H1 (cell line): ENCODE measurements around the gene PDGFD. TPM values are rescaled to one million over a fixed set of nuclear protein-coding genes. Genes with fewer than 3 reads are reported as not detected.

Experiments used
- CTCF ChIA-PET: fragments of 300-600 bp; sonication (Branson Sonifier 250); formaldehyde crosslinking; loops from one replicate; lab custom pipeline; 2021; ENCODE audit not compliant: partially characterized antibody; lab: Charles Lee
- POLR2A ChIA-PET: fragments of 300-600 bp; sonication (Branson Sonifier 250); formaldehyde crosslinking; loops from one replicate; lab custom pipeline; 2021; ENCODE audit warnings: inconsistent platforms; ENCODE audit not compliant: partially characterized antibody; lab: Charles Lee
- DNase-seq, 2 experiments: peaks; one replicate each; pipeline versions ENCODE4 v3.0.0 to v3.0.0-alpha.2; 2010 to 2022; ENCODE audit warnings: low spot score in 2 of 2, low read depth in 1 of 2, mixed read lengths in 1 of 2
- FAIRE-seq: peaks from 2 replicates; lab custom pipeline; 2011; peaks lifted over from hg19 to GRCh38; lab: Jason Lieb, UNC
- H2AFZ ChIP-seq: 2 replicates; pipeline ENCODE4 v1.8.1; 2012; ENCODE audit warnings: low read length, inconsistent platforms
- H2AK5ac ChIP-seq: 2 replicates; pipeline ENCODE4 v1.6.1; 2013; ENCODE audit warnings: low read depth, low read length
- H2BK120ac ChIP-seq: replicated peaks from 2 replicates; pipeline ENCODE3; 2013; ENCODE audit warnings: low read depth, low read length, inconsistent platforms
- H2BK12ac ChIP-seq: 2 replicates; pipeline ENCODE4 v1.6.1; 2013; ENCODE audit warnings: low read depth, low read length
- H2BK15ac ChIP-seq: 2 replicates; pipeline ENCODE4 v1.6.1; 2013; ENCODE audit warnings: low read length
- H2BK20ac ChIP-seq: 2 replicates; pipeline ENCODE4 v1.6.1; 2013; ENCODE audit warnings: low read length
- H2BK5ac ChIP-seq: 2 replicates; pipeline ENCODE4 v1.6.1; 2013; ENCODE audit warnings: low read depth, low read length
- H3K14ac ChIP-seq: 2 replicates; pipeline ENCODE4 v1.6.1; 2013; ENCODE audit warnings: inconsistent platforms; ENCODE audit not compliant: insufficient read length
- H3K18ac ChIP-seq: 2 replicates; pipeline ENCODE4 v1.6.1; 2013; ENCODE audit warnings: low read length; ENCODE audit errors: extremely low read depth
- H3K23ac ChIP-seq: 2 replicates; pipeline ENCODE4 v1.6.1; 2013; ENCODE audit warnings: inconsistent platforms; ENCODE audit not compliant: insufficient read length
- H3K23me2 ChIP-seq: 2 replicates; pipeline ENCODE4 v1.6.1; 2013; ENCODE audit warnings: low read depth, low read length
- H3K27ac ChIP-seq: 2 replicates; pipeline ENCODE4 v1.6.1; 2011; ENCODE audit warnings: low read depth, low read length, inconsistent platforms
- H3K27me3 ChIP-seq, 4 experiments: replicated peaks in 1 of 4; 1 replicate in 1 of 4; 2 replicates in 3 of 4; pipeline versions ENCODE4 v1.6.1 to v1.8.1; 2011 to 2013; ENCODE audit warnings: low read length in 3 of 4, mild to moderate bottlenecking in 3 of 4, inconsistent platforms in 2 of 4, mixed read lengths in 2 of 4, moderate library complexity in 1 of 4; ENCODE audit not compliant: control insufficient read depth in 3 of 4, insufficient read depth in 3 of 4; ENCODE audit errors: extremely low read depth in 1 of 4
- H3K36me3 ChIP-seq, 4 experiments: 2 replicates each; pipeline versions ENCODE4 v1.6.1 to v1.8.1; 2011 to 2013; ENCODE audit warnings: mild to moderate bottlenecking in 4 of 4, low read length in 3 of 4, moderate library complexity in 2 of 4, control low read depth in 1 of 4, inconsistent platforms in 1 of 4; ENCODE audit not compliant: insufficient read depth in 4 of 4, control insufficient read depth in 2 of 4
- H3K4ac ChIP-seq: replicated peaks from 2 replicates; pipeline ENCODE3; 2013; ENCODE audit warnings: low read length, low read depth, mixed read lengths, inconsistent platforms; ENCODE audit not compliant: insufficient read length
- H3K4me1 ChIP-seq, 4 experiments: replicated peaks in 1 of 4; 1 replicate in 1 of 4; 2 replicates in 3 of 4; pipeline versions ENCODE4 v1.6.1 to v1.8.1; 2011 to 2013; ENCODE audit warnings: low read length in 3 of 4, inconsistent platforms in 2 of 4, mixed read lengths in 1 of 4; ENCODE audit not compliant: insufficient read depth in 4 of 4, control insufficient read depth in 3 of 4
- H3K4me2 ChIP-seq, 2 experiments: 2 replicates each; pipeline versions ENCODE4 v1.6.1 to v1.8.1; 2011 to 2013; ENCODE audit warnings: low read depth in 2 of 2, low read length in 2 of 2, control low read depth in 1 of 2, inconsistent platforms in 1 of 2, mild to moderate bottlenecking in 1 of 2; ENCODE audit not compliant: insufficient read depth in 1 of 2
- H3K4me3 ChIP-seq, 4 experiments: fragments of 200-600, 300-600 bp in 1 of 4; sonication (generic), shearing (Covaris generic), sonication (Bioruptor Twin) in 1 of 4; 2 replicates each; pipeline versions ENCODE4 v1.5.1 to v1.8.1; 2011 to 2016; ENCODE audit warnings: low read length in 4 of 4, low read depth in 3 of 4, control low read depth in 2 of 4, inconsistent platforms in 2 of 4, mild to moderate bottlenecking in 2 of 4, mixed read lengths in 1 of 4, moderate library complexity in 1 of 4; ENCODE audit not compliant: insufficient read depth in 2 of 4; ENCODE audit errors: extremely low read depth in 1 of 4
- H3K56ac ChIP-seq: replicated peaks from 2 replicates; pipeline ENCODE3; 2013; ENCODE audit warnings: low read depth, mild to moderate bottlenecking, mixed read lengths, low read length, inconsistent platforms; ENCODE audit not compliant: insufficient read length
- H3K79me1 ChIP-seq: 2 replicates; pipeline ENCODE4 v1.6.1; 2013; ENCODE audit warnings: low read depth, low read length, control low read depth
- H3K79me2 ChIP-seq, 2 experiments: 2 replicates each; pipeline versions ENCODE4 v1.6.1 to v1.8.1; 2012 to 2013; ENCODE audit warnings: low read length in 2 of 2, mild to moderate bottlenecking in 2 of 2, inconsistent platforms in 1 of 2; ENCODE audit not compliant: insufficient read depth in 2 of 2, control insufficient read depth in 1 of 2
- H3K9ac ChIP-seq, 4 experiments: replicated peaks in 1 of 4; 1 replicate in 1 of 4; 2 replicates in 3 of 4; pipeline versions ENCODE4 v1.6.1 to v1.8.1; 2011 to 2013; ENCODE audit warnings: low read depth in 3 of 4, low read length in 3 of 4, control low read depth in 2 of 4, mild to moderate bottlenecking in 2 of 4, moderate library complexity in 2 of 4, inconsistent platforms in 1 of 4; ENCODE audit errors: extremely low read depth in 1 of 4
- H3K9me3 ChIP-seq, 2 experiments: 2 replicates each; pipeline versions ENCODE4 v1.6.1 to v1.8.1; 2012 to 2013; ENCODE audit warnings: mild to moderate bottlenecking in 2 of 2, moderate library complexity in 2 of 2, control low read depth in 1 of 2, inconsistent platforms in 1 of 2, low read depth in 1 of 2, low read length in 1 of 2, mixed read lengths in 1 of 2; ENCODE audit not compliant: insufficient read depth in 2 of 2
- H4K20me1 ChIP-seq, 2 experiments: replicated peaks in 1 of 2; 2 replicates each; pipeline versions ENCODE3 to v1.8.1; 2011 to 2013; ENCODE audit warnings: inconsistent platforms in 2 of 2, low read length in 2 of 2, mild to moderate bottlenecking in 1 of 2; ENCODE audit not compliant: insufficient read depth in 2 of 2, control insufficient read depth in 1 of 2
- H4K5ac ChIP-seq: 2 replicates; pipeline ENCODE4 v1.6.1; 2013; ENCODE audit warnings: low read length, low read depth, mixed read lengths, inconsistent platforms; ENCODE audit not compliant: insufficient read length
- H4K8ac ChIP-seq: 2 replicates; pipeline ENCODE4 v1.8.0; 2013; ENCODE audit warnings: mild to moderate bottlenecking, moderate library complexity, low read length, inconsistent platforms; ENCODE audit not compliant: insufficient read depth; ENCODE audit errors: extremely low read depth
- H4K91ac ChIP-seq: replicated peaks from 2 replicates; pipeline ENCODE3; 2013; ENCODE audit warnings: low read length, mixed read lengths, inconsistent platforms; ENCODE audit not compliant: insufficient read length
- CTBP2 ChIP-seq: IDR thresholded peaks from 2 replicates; pipeline ENCODE4 v1.7.0; 2011; ENCODE audit warnings: borderline replicate concordance, mild to moderate bottlenecking, moderate library complexity, mixed read lengths, low read length; ENCODE audit not compliant: insufficient read depth, insufficient read length
- RAD21 ChIP-seq, 2 experiments: IDR thresholded peaks in 1 of 2; conservative IDR thresholded peaks in 1 of 2; 2 replicates each; pipeline ENCODE4 v1.6.1; 2011; ENCODE audit warnings: low read depth in 2 of 2, low read length in 2 of 2, improper control_type of control experiment in 1 of 2, inconsistent platforms in 1 of 2, mild to moderate bottlenecking in 1 of 2, moderate library complexity in 1 of 2
- ZNF274 ChIP-seq: IDR thresholded peaks from 2 replicates; pipeline ENCODE4 v1.7.0; 2012; ENCODE audit warnings: low read length, borderline replicate concordance; ENCODE audit errors: extremely low read depth
- WGBS, 2 experiments: shearing (Covaris generic) in 1 of 2; methylation state at CpG; one replicate each; pipeline versions ENCODE4 v1.1.6 to v1.1.7; 2013 to 2015; ENCODE audit warnings: low lambda C conversion rate in 2 of 2, mixed read lengths in 2 of 2, inconsistent platforms in 1 of 2, low coverage in 1 of 2, missing lambda C conversion rate in 1 of 2; ENCODE audit not compliant: insufficient replicate concordance in 2 of 2, insufficient coverage in 1 of 2, insufficient read length in 1 of 2; ENCODE audit errors: extremely low coverage in 1 of 2, missing lambda C conversion rate in 1 of 2; 5-methylcytosine and 5-hydroxymethylcytosine counted together
- polyA plus RNA-seq, 7 experiments: library from polyadenylated mRNA; depleted of rRNA in 3 of 7; stranded (reverse) in 5 of 7; unstranded in 2 of 7; fragments of >200 nt in 5 of 7; fragments of 200-250 nt in 2 of 7; gene quantifications; 1 replicate in 5 of 7; 2 replicates in 1 of 7; 4 replicates in 1 of 7; pipeline versions ENCODE4 v1.2.1 to v1.2.3, GENCODE V29; 2011 to 2013; ENCODE audit warnings: missing spikeins in 2 of 7, mixed read lengths in 2 of 7
- total RNA-seq: library from RNA; stranded (reverse); fragmentation: NEBNext Ultra II Directional; extraction: Animal tissue kit (Norgen Biotek cat#: 25700); gene quantifications from 2 replicates; pipeline ENCODE4 v1.2.1, GENCODE V29; 2021
- TF ChIP-seq, protein P1 (sequence below): IDR thresholded peaks from 2 replicates; pipeline ENCODE4 v1.6.1; 2012; ENCODE audit warnings: inconsistent platforms

PDGFD gene
- total and polyA plus RNA-seq, 2 of the 8 experiments (the other 6 are each of a cell fraction or from before 2014, with no cell fraction given) = 1.1 to 3.9 TPM

DNA sequence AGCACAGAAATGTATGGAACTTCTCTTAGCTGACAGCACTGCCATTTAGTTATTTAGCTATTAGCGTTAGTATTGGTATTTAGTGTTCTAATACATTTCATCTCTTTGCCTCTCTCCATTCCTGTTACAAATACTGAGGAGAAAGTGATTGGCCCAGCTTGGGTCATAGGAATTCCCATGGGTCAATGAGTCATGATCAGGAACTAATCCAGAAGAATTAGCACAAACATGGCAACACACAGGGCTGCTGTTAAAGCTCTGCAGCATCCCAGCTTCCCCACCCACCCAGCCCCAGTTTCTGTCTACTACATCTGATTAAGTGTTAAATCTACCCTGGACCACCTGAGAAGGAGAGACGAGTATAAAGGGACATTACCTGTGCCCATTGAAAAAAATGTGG lies 36.1 kb downstream of the PDGFD start:
- CTCF ChIA-PET = interaction anchor here (0.8 kb wide), 1 partner anchor 22 kb away, joined by 3 read pairs; no protein-coding TSS in a partner anchor
- POLR2A ChIA-PET = no interaction called here
- no peak for TF ChIP-seq RAD21 (IDR thresholded peaks at IDR 0.05 in 1 of 2, conservative IDR thresholded peaks at IDR 0.05 in 1 of 2; ENCODE audit: low read depth in 2 of 2, low read length in 2 of 2)
- TF ChIP-seq ZNF274 = no peak
- TF ChIP-seq, protein P1, sequence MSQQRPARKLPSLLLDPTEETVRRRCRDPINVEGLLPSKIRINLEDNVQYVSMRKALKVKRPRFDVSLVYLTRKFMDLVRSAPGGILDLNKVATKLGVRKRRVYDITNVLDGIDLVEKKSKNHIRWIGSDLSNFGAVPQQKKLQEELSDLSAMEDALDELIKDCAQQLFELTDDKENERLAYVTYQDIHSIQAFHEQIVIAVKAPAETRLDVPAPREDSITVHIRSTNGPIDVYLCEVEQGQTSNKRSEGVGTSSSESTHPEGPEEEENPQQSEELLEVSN = no peak
- no peak for TF ChIP-seq CTBP2

More for the DNA sequence above, 36.1 kb downstream of the PDGFD start:
- Histone ChIP-seq H3K36me3 (no peaks in the 10 kb centered on the region), H3K9ac (no peak overlapping the region), H3K23me2 (no peaks in the 10 kb centered on the region), H2BK120ac (no peak overlapping the region), H3K27ac (no peak overlapping the region), H3K9me3 (no peaks in the 10 kb centered on the region), H3K18ac (no peak overlapping the region), H3K79me1 (no peaks in the 10 kb centered on the region), H3K56ac (no peak overlapping the region), H3K27me3 (no peaks in the 10 kb centered on the region), H3K4me3 (no peak overlapping the region), H3K4me2 (no peak overlapping the region), H4K8ac (no peak overlapping the region), H2BK5ac (no peak overlapping the region), H3K79me2 (no peaks in the 10 kb centered on the region), H4K20me1 (no peaks in the 10 kb centered on the region), H2BK15ac (no peak overlapping the region), H3K23ac (no peak overlapping the region), H3K4ac (no peak overlapping the region), H2AK5ac (no peak overlapping the region), H2AFZ (no peak overlapping the region), H3K14ac (no peak overlapping the region), H2BK20ac (no peak overlapping the region), H2BK12ac (no peak overlapping the region), H3K4me1 (peaks cover 0 to 11% (median 0%) of the 10 kb centered on the region in 4 experiments; a peak in 2 of 7 replicates), H4K5ac (no peak overlapping the region), H4K91ac (no peak overlapping the region)
- 77% methylated on average over 2 of the region's 2 CpGs; no CpG with 5 or more reads in 1 of the 2 experiments for WGBS, 2 experiments
- FAIRE-seq (no peak), DNase-seq (no peak)
